T-helper 9 cell (primary cell): ENCODE data around the gene FXYD6.

Experiments
- DNase-seq: peaks from one replicate; pipeline ENCODE4 v3.0.0-alpha.2; 2020

Gene FXYD6

DNA sequence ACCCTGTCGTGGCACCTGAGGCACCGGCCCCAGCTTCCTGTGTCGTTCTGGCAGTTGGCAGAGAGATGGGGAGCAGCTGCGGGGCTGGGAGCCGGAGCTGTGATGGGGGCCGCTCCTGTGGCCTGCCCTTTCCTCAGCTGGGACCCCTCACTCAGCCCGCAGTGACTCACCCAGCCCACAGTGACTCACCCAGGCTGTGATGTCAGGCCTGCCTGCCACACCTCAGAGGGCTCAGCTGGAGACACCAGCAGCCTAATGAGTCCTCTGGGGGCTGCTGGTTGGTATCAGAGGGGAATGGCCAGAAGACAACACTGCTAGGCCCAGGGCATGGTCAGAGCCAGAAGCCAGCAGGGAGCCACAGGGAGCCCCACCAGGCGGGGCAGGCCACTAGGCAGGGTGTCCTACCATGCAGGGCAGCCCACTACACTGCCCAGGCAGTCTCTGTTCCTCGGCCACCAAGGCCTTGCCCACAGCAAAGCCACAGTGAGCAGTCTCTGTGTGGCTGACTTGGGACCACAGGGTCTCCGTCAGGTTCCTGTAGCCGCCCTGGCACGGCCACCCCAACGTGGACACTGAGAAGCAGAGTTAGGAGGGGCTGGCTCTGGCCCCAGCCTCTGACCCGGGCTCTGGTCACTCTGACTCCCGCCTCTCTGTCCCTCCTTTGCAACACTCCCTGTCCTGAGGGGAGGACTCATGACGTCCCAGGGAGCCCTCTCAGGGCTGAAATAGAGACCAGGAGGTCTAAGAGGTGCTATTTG is 47.7 kb downstream of the FXYD6 start:
- DNase-seq, result peak; percentile 69

GRCh38 chr11:117827521-117828511 is 48.6 kb downstream of the FXYD6 start:
- no peak for DNase-seq

DNA sequence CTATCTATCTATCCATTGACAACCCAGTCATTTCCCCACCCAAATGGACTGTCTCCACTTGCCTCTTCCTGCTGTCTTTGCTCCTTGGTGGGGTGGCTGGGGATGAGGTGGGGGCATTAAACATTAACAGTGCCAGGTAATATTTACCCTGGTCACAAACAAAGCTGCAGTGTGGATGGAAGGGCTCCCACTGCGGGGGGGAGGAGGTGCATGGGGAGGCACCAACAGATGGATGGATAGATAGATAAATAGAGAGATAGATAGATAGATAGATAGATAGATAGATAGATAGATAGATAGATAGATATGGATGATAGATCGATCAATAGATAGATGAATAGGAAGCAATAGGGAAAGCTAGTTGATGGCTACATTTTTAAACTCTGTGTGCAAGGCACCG is 49.6 kb downstream of the FXYD6 start:
- no peak for DNase-seq

- DNase-seq, result no peak
Observed at GRCh38 chr11:117826190-117826570, 50.3 kb downstream of the FXYD6 start.

DNA sequence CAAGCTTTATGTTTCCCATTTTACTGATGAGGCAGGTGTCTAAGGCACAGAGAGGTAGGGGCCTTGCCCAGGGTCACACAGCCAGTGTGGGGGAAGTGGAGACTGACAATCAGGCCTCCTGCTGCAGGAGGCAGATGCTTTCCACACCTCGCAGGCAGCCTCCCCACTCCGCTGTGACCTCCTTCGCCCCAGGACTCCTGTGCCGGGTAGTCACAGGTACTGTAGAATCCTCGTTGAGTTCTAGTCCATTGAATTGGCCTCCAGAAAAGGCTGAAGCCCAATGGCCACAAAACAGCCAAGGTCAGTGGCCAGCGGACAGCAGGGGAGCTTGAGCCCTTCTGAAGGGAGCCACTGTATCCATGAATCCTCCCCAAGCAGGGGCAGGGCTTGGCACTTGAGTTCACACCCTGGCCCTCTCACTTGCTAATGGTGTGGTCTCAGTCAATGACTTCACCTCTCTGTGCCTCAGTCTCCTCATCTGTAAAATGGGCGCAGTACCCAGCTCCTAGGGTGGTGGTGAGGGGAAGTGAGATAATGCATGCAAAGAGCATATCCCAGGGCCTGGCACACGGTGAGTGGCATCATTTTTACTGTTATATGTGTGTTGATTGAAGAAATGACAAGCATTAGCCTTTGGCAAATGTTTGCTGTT is 50.8 kb downstream of the FXYD6 start:
- DNase-seq, result no peak

DNA sequence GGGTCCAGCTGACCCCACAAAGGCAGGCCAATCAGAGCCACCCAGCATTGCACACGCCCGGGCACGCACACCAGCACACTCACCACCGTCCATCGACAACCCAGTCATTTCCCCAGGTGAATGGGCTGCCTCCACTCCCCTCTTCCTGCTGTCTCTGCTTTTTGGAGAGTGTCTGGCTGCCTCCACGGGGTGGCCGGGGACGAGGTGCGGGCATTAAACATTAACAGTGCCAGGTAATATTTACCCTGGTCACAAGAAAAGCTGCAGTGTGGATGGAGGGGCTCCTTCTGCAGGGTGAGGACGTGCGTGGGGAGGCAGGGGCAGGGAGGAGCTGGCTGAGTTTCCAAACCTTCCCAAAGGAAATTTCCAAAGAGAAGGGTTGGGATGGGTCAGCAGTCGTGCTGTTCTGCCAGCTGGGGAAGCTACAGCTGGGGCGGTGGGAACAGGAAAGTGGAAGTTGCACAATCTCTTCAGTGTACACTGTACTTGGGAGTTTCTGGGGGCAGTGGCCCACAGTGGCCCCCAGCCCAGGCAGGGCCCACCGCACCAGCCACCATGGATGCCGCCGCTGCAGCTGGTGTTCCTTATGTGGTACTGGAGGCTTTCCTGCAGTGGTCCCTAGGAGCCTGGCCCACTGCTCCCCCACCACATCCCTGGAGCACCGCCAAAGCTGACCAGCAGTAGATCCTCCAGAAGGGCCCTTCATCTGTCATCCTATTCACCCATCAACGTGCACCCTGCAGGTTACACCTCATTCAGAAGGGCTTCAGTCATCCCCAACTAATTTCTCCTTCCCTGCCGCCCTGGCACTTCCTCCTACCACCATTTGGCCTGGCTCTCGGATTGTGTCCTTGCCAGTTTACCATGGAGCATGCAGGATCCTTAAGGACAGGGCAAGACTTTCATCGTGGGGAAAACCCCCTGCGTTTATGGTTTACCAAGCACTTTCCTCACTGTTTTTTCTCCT is 51.6 kb downstream of the FXYD6 start, which contains the start of gene FXYD2:
FXYD2 (minus strand) TSS at position 174 of the 967 bp plus-strand sequence; CDS start at position 108, 66 bp downstream.
- no peak for DNase-seq

GRCh38 chr11:117823946-117824420 is 52.5 kb downstream of the FXYD6 start:
- DNase-seq, result no peak

DNA sequence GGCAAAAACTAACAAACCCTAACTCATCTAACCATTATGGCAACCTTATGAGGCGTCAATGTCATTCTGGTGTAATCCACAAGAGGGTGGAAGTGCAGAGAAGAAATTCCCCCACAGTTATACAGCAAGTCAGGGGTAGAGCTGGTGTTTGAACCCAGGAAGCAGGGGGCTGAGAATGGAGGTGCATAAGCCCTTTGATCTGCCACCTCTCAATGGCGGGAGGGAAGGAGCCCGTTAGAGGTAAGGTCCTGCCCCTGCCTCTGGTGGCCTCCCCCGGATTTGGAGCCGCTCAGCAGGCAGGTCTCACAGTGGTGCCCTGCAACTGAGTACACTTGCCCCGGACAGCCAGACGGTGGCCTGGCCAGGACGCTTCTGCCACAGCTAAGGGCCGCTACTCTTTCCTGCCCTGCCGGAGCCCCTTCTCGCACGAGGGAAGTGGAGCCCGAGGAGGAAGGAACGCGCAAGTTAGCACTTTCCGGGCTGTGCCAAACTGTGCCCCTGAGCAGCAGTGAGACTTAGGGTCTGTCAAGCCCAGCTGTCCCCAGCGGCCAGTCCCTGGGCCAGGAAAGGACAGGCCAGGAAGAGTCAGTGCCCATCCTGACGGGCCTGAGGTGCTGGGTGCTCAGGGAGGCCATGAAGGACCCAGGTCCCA is 53.0 kb downstream of the FXYD6 start:
- no peak for DNase-seq

DNA sequence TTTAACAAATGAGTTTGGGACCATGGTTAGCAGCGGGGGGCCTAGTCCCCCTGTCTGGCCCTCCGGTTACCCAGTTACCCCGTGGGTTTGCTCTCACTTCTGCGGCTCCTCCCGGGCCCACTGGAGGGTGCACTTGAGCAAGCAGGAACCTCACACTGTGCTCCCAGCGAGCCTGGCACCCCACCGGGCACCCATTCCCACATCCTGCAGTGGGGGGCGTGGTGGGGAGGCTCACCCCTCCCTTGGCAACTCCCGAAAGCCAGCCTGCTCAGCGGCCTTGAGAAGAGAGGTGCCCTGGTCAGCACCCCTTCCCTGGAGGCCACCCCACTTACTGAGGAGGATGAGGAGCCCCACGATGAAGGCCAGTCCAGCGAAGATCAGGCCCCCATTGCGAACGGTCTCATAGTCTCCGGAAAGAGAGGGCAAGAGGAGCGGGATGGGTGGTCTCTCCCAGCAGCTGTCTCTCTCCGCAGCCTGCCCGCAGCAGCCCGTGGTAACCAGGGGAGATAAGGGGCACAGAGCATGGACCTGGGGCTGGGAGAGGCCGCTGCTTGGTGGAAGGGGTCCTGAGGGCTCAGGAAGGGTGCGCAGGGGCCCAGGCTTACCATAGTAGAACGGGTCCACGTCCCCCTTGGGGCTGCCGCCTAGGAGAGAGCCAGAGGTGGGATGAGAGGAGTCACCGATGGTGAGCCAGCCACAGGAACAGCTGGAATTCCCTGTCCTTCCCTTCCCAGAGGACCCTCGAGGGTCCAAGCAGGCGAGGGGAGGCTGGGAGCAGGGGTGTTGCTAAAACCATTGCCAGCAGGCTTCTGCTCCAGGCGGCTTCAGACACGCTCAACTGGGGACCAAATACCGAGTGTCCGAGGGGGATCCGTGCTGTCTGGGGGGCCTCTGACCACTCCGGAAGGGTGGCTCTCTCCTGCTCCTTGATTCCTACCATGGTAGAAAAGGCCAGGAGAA is 54.1 kb downstream of the FXYD6 start:
- DNase-seq, result peak; percentile 34

DNA sequence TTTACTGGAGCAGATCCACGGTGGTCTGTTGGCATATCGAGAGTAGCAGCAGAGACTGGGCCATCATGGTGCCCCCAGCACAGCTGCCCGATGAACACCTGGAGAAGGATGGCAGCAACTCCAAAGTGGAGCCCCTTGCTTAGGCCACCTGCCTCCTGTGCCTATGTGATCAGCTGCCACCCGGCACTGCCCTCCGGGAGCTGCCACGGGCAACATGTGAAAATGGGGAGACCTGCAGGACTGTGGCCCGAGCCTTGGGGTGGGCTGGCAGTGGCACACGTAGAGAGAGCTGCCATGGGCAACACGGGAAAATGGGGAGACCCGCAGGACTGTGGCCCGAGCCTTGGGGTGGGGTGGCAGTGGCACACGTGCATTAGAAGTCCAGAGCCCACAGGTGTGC is 55.0 kb downstream of the FXYD6 start:
- DNase-seq, result no peak

- no peak for DNase-seq
Observed at GRCh38 chr11:117820516-117820915, 55.9 kb downstream of the FXYD6 start.

- no peak for DNase-seq
Observed at GRCh38 chr11:117820071-117820470, 56.4 kb downstream of the FXYD6 start.

GRCh38 chr11:117819096-117820040 is 57.1 kb downstream of the FXYD6 start:
- no peak for DNase-seq

GRCh38 chr11:117818041-117818873 is 58.2 kb downstream of the FXYD6 start:
- peak; percentile 33 for DNase-seq

DNA sequence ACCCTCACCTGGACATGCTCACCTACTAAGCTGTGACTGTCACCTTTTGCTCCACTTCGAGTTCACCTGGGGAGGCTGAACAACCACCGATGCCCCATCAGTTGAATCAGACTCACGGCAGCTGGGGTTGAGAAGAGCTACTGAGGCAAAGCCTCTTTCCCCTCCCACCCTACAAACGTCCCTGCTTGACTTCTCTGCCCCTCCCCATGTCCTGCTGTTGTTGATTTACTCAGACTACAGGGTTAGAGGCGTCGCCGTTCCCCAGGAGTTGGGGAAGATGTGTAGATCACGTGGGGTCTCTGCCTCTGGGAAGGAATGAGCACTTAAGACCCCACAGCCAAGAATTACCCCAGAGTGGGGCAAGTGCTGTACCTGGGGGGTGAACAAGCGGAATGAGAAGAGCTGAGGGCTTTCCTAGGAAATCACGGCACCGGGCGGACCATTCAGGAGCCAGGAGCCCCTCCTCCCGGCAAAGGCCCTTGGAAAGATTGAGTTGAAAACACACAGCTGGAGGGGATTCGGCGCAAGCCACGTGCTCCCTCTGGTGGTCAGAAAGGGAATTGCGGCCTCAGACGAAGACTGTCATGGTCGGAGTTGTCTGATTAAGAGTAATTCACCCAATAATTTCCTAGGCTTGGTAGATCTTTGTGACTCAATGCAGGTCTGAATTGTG is 59.0 kb downstream of the FXYD6 start:
- DNase-seq, result peak; percentile 83

GRCh38 chr11:117816846-117817367 is 59.6 kb downstream of the FXYD6 start:
- DNase-seq, result no peak

DNA sequence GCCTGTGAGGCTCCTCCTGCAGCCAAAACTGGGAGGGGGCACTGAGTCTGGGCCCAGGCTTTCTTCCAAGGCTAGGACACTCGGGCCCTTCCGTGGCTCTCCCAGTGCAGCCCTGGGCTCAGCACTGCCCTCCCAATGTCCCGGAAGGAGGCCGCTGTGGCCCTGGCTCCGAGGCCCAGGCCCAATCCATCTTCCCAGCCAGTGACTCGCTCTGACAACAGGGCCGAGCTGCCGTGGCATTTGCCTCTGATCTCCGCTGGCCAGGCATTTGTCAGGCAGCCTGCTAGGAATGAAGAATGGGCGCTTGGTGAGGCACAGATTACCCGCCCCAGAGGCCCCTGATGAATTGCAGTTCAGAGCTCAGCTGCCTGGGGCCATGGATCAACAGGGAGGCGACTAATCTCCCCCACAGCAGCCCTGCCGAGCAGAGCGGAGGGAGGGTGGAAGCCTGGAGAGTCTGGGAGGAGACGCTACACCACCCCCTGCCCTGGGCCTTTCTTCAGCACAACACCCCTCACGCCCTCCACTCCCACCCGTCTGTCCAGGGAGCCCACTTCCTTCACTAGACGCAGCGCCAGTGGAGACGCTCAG is 60.2 kb downstream of the FXYD6 start:
- no peak for DNase-seq
